CD4-positive, alpha-beta T cell treated with Interleukin-15 for 4 hours (primary cell): Measurements from ENCODE around the gene PLPPR5.
"Not testable (repeated sequence)": the region's sequence is repeated elsewhere in the genome, so short reads cannot be mapped to it uniquely, and the experiment has no call there.

ENCODE experiments used
- DNase-seq: peaks from one replicate; pipeline ENCODE4 v3.0.0-alpha.2; 2020; ENCODE audit warnings: low spot score

Gene PLPPR5

GRCh38 chr1:99004861-99005442 is at the start of gene PLPPR5:
PLPPR5 (minus strand) TSS chr1:99004861; CDS start chr1:99004671, 190 bp downstream.
- no peak for DNase-seq

GRCh38 chr1:99051611-99052283 is 47.1 kb upstream of the PLPPR5 start:
- DNase-seq: no peak

GRCh38 chr1:99049745-99050144 is 45.1 kb upstream of the PLPPR5 start:
- DNase-seq: no peak

GRCh38 chr1:99036746-99037145 is 32.1 kb upstream of the PLPPR5 start:
- not testable (repeated sequence) for DNase-seq

- DNase-seq: no peak
These were observed 13.7 kb upstream of the PLPPR5 start for GRCh38 chr1:99018313-99018712.

- no peak for DNase-seq
These were observed 13.0 kb upstream of the PLPPR5 start for GRCh38 chr1:99017655-99018054.

- no peak for DNase-seq
These were observed 6.0 kb upstream of the PLPPR5 start for GRCh38 chr1:99010679-99011078.

GRCh38 chr1:99007366-99007765 is 2.7 kb upstream of the PLPPR5 start:
- no peak for DNase-seq

GRCh38 chr1:99005537-99005942 is 879 bp upstream of the PLPPR5 start:
- DNase-seq: no peak

- DNase-seq: no peak
These were observed 304 bp downstream of the PLPPR5 start for GRCh38 chr1:99004254-99004860.

GRCh38 chr1:99003581-99004253 is 944 bp downstream of the PLPPR5 start:
- no peak for DNase-seq

GRCh38 chr1:98992844-98993243 is 11.8 kb downstream of the PLPPR5 start:
- DNase-seq: no peak

GRCh38 chr1:98991127-98992012 is 13.3 kb downstream of the PLPPR5 start:
- no peak for DNase-seq

- DNase-seq: no peak
These were observed 15.1 kb downstream of the PLPPR5 start for GRCh38 chr1:98989556-98989907.

GRCh38 chr1:98988904-98989555 is 15.6 kb downstream of the PLPPR5 start:
- no peak for DNase-seq

- DNase-seq: no peak
These were observed 19.0 kb downstream of the PLPPR5 start for GRCh38 chr1:98985687-98986086.

- no peak for DNase-seq
These were observed 22.6 kb downstream of the PLPPR5 start for GRCh38 chr1:98981917-98982513.

GRCh38 chr1:98979463-98979862 is 25.2 kb downstream of the PLPPR5 start:
- no peak for DNase-seq

GRCh38 chr1:98975810-98976209 is 28.9 kb downstream of the PLPPR5 start:
- DNase-seq: no peak

- DNase-seq: no peak
These were observed 29.5 kb downstream of the PLPPR5 start for GRCh38 chr1:98975113-98975512.
